Suppressor macrophage treated with lipopolysaccharide for 4 hours (primary cell): ENCODE measurements around the gene EGFL7.

Source experiments
- DNase-seq: peaks from one replicate; pipeline ENCODE4 v3.0.0-alpha.2; 2020

EGFL7 gene

GRCh38 chr9:136645352-136645902 is 17.3 kb upstream of the EGFL7 start:
- no peak for DNase-seq

DNA sequence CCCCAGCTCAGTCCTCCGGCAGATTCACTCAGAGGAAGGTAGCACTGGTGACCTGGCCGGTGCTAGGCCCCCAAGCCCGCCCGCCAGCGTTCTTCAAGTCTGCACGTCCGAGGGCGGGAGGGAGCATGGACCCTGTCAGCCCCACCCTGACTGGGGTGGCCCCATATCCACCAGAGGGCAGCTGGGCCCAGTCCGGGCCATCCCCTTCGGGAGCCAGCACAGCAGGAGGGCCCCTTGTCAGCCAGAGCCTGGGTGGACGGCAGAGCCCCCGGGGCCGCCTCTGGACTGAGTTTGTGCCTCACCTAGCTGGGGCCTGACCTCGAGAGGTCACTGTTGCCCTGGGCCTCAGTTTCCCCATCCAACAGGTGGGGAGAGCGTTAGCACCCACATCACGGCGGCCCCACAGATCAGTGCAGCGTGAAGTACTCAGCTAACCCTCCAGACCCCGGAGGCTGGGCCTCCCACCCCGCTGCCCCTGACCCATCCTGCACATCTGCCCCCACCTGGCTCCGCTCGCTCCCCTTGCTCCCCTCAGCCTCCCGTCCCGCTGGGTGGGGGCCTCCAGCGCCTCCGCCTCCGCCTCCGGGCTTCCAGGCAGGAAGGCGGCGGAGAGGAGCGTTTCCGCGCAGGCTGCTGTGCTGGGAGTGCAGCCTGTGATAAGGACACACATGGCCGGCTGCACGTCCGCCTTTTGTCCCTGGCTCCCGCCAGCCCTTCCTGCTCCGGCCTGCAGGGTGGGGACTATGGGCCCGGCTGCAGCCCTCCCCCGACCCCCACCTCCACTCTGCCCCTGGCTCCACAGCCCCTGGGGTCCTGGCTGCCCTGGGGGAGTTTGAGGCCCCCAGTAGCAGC is 16.6 kb upstream of the EGFL7 start:
- peak; percentile 63 for DNase-seq

GRCh38 chr9:136646827-136647711 is 15.6 kb upstream of the EGFL7 start:
- DNase-seq, result no peak

DNA sequence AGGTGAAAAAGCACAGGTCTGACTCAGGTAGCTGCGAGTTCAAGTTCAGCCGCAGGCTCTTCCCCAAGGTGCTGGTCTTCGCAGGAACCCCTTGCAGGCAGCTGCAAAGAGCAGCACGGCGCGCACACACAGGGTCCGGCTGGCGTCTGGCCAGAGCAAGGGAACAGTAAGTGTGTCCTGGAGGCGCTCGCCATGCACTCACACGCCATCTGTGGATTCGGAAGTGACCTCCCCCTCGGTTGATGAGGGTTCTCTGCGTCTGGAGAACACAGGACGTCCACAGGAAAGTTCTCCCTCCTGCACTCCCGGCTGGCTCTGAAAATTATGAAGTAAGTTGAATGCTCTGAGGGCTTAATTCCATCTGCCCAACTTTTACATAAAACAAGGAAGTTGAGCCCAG is 14.0 kb upstream of the EGFL7 start:
- peak; percentile 35 for DNase-seq

GRCh38 chr9:136650021-136650420 is 12.7 kb upstream of the EGFL7 start:
- DNase-seq, result no peak

GRCh38 chr9:136650648-136651047 is 12.1 kb upstream of the EGFL7 start:
- no peak for DNase-seq

DNA sequence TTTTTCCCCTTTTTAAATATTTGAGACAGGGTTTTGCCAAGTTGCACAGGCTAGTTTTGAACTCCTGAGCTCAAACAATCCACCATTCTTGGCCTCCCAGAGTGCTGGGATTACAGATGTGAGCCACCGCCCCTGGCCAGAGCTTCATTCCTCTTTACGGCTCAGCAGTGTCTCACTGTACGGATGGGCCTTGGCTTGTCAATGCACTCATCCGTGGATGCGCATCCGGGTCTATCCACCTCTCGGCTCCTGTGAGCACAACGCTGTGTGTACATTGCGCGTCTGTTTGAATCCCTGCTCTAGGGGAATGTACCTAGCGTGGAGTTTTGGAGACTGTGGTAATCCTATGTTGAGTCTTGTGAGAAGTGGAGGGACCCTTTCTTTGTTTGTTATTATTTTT is 10.9 kb upstream of the EGFL7 start:
- no peak for DNase-seq

GRCh38 chr9:136653323-136654079 is 9.2 kb upstream of the EGFL7 start:
- DNase-seq, result no peak

DNA sequence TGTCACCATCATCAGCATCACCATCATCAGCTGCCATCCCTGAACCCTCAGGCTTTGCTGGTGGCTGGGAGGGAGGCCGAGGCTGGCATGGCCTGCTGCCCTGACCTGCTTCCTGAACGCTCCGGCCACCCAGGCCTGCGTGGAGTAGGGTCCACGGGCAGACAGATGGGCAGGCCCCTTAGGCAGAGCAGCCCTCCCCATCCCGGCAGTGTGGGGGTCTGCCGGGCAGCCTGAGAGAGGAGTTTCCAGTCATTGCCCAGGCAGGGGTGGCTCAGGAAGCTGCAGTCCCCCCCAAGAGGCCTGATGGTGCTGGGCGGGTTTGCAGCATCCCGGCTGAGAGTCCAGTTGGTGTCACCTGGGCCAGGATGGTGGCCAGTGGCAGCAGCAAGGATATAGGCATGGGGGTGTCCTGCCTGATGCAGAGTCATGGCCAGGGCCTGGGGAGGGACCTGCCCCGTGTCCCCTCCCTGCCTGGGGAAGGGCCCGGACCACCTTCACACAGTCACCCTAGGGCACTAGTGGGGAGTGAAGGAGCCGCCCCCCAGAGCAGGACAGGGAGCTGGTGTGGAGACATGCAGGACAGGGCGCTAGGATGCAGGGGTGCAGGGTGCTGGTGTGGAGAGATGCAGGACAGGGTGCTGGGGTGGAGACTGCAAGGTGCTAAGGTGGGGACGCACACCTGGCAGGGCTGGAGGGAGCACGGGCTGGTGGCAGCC is 7.7 kb upstream of the EGFL7 start:
- no peak for DNase-seq

- DNase-seq, result peak; percentile 34
These were observed 7.1 kb upstream of the EGFL7 start for GRCh38 chr9:136655536-136656182.

DNA sequence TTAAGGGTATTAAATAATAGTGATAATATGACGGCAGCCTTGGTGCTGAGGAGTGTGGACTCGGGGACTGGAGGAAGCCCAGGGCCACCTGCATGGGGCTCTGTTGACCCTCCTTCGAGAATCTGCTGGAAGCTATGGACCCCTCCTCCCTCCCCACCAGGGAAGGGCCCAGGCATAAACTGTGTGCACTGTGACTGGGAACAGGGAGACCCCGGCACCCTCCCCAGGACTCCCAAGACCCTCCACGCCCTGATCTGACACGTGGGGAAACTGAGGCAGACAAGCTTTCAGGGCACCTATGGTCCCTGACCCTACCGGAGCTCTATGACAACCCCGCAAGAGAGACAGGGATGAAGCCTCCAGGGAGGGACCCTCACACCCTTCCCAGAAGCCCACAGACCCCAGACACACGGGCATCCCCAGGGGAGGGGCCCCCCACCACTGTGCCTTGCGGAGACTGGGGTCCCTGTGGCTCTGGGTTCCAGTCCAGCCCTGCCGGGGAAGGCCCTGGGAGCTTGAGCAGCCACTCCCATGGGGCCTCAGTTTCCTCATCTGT is 6.5 kb upstream of the EGFL7 start:
- DNase-seq, result no peak

DNA sequence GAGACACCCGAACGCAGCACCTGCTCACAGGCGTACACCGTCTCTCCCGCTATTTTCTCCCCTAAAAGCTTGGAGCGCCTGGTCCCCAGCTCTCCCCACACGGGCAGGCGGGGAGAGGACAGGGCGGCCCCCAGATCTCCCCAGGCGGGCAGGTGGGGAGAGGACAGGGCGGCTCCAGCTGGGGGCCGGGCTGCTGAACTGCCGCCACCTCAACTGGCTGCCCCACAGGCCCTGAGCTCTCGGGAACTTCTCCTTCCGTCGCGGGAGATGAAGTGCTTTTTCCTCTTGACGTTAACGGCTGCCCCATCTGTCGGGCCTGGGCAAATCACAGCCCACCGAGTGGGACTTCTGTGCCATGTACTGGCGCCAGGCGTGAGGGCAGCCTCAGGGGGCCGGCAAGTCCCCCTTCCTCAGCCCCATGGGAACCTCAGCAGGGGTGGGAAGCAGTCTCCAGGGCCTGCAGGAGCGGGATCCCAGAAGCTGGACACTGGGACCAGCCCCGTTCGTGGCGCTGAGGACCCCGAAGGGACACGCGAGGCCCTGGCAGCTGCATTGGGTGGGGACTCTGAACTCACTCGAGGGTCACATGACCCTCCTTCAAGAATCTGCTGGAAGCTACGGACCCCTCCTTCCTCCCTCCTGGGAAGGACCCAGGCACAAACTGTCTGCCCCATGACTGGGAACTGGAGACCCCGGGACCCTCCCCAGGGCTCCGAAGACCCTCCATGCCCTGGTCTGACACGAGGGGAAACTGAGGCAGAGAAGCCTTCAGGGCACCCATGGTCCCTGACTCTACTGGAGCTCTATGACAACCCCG is 5.7 kb upstream of the EGFL7 start:
- peak; percentile 46 for DNase-seq

GRCh38 chr9:136657974-136658848 is 4.5 kb upstream of the EGFL7 start:
- no peak for DNase-seq

- DNase-seq, result no peak
These were observed 3.7 kb upstream of the EGFL7 start for GRCh38 chr9:136658849-136659535.

- no peak for DNase-seq
These were observed 2.6 kb upstream of the EGFL7 start for GRCh38 chr9:136659861-136660784.

GRCh38 chr9:136660971-136661550 is 1.7 kb upstream of the EGFL7 start:
- no peak for DNase-seq

DNA sequence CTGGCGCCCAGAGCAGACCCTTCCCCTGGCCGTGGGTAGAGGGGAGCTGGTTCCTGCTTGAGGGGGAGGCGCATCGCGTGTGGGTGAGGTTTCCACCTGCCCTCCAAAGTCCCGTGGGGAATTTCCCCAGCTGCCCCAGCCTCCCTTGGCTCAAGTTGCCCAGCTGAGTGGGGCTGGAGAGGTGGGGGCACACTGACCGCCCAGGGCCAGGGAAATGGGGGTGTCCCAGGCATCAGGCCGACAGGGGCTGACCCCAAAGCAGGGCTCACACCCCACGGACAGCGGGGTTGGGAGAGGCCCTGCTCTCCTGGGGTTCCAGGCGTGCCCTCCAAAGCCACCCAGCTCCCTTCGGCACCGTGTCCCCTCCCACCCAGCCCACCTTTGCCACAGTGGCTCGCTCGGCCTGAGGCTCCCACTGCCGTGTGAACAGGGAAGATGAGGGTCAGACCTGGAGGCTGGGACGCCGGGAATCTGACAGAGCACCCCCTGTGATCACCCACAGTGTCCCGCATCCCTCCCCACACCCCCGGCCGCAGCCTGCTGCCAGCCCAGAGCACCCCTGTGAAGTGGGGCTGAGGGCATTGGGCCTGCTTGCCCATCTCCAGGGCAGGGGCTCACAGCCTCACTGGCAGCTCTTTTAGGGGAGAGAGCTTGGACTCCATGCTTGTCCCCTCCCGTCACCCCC is 933 bp upstream of the EGFL7 start:
- no peak for DNase-seq
